Hematopoietic multipotent progenitor cell (in vitro differentiated cells): ENCODE results near the gene CCM2. TPM values are rescaled to one million over a fixed set of nuclear protein-coding genes. Genes with fewer than 3 reads are reported as not detected.

Experiments
- DNase-seq, 3 donors: peaks; one replicate each; pipeline ENCODE4 v3.0.0-alpha.2; 2011 to 2015; ENCODE audit warnings: low read depth in 2 of 3, low spot score in 2 of 3
- total RNA-seq: library from RNA; depleted of rRNA; stranded (reverse); fragments of >200 nt; gene quantifications from one replicate; pipeline ENCODE4 v1.2.3, GENCODE V29; 2012

The CCM2 gene
- total RNA-seq = 143 TPM

- no peak for DNase-seq
Measured at GRCh38 chr7:45000093-45001032, at the start of gene CCM2. CCM2 (plus strand) TSS chr7:45000201; CDS start chr7:45000334, 133 bp downstream.

- DNase-seq = no peak
Measured at GRCh38 chr7:44953156-44953555, 46.8 kb upstream of the CCM2 start.

- DNase-seq = no peak
Measured at GRCh38 chr7:44955733-44956132, 44.3 kb upstream of the CCM2 start.

- no peak for DNase-seq
Measured at GRCh38 chr7:44956157-44956766, 43.7 kb upstream of the CCM2 start.

- DNase-seq = no peak
Measured at GRCh38 chr7:44958645-44959344, 41.2 kb upstream of the CCM2 start.

GRCh38 chr7:44959433-44959951 lies 40.5 kb upstream of the CCM2 start:
- no peak for DNase-seq

GRCh38 chr7:44960011-44960580 lies 39.9 kb upstream of the CCM2 start:
- DNase-seq = no peak

GRCh38 chr7:44961844-44962482 lies 38.0 kb upstream of the CCM2 start:
- DNase-seq = no peak

- DNase-seq = no peak
Measured at GRCh38 chr7:44962483-44963251, 37.3 kb upstream of the CCM2 start.

- DNase-seq = no peak
Measured at GRCh38 chr7:44963364-44964290, 36.4 kb upstream of the CCM2 start.

- DNase-seq = no peak
Measured at GRCh38 chr7:44964384-44964830, 35.6 kb upstream of the CCM2 start.

- DNase-seq = no peak
Measured at GRCh38 chr7:44964831-44965440, 35.1 kb upstream of the CCM2 start.

GRCh38 chr7:44965441-44965903 lies 34.5 kb upstream of the CCM2 start:
- DNase-seq = no peak

- DNase-seq = no peak
Measured at GRCh38 chr7:44965937-44966730, 33.9 kb upstream of the CCM2 start.

GRCh38 chr7:44966731-44967538 lies 33.1 kb upstream of the CCM2 start:
- DNase-seq = no peak
